ENCODE measurements around the gene TMEM214. TPM values are rescaled to one million over a fixed set of nuclear protein-coding genes. Genes with fewer than 3 reads are reported as not detected.

Gene TMEM214
- total and polyA plus RNA-seq, 2 experiments from 2014 or later = 74.9 to 75.7 TPM

DNA sequence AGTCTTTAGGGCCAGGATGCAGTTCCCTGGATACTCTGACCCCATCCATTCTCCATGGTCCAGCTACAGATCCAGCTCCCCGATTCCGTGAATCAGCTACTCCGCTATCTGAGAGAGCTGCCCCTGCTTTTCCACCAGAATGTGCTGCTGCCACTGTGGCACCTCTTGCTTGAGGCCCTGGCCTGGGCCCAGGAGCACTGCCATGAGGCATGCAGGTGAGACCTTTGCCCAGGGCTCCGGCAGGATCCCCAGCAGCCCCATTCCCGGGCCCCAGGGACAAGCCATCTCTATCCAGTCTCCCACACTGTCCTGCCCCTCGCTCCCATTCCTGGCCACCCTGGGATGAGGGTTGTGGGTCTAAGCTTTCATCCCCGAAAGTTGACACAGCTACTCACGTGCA, 7.5 kb downstream of the TMEM214 start:
- H3K79me2 ChIP-seq (ENCODE audit: insufficient read depth) = peaks cover 27% of the 10 kb centered on the region
- TF ChIP-seq EZH2phosphoT487 (IDR thresholded peaks at IDR 0.05; ENCODE audit: insufficient read depth, low read depth) = no peak
- TF ChIP-seq EZH2 (IDR thresholded peaks at IDR 0.05; ENCODE audit: insufficient read depth, poor library complexity, severe bottlenecking) = no peak
- H3K4me3 ChIP-seq = no peak overlapping the region
- no peaks in the 10 kb centered on the region for H3K27me3 ChIP-seq (replicated peaks; ENCODE audit: insufficient read depth)
- DNase-seq = no peak
- H3K4me2 ChIP-seq (ENCODE audit: unreplicated experiment) = no peak overlapping the region
- peaks cover 64% of the 10 kb centered on the region for H3K36me3 ChIP-seq (ENCODE audit: low read depth)
- no peak overlapping the region for H3K27ac ChIP-seq
- no peaks in the 10 kb centered on the region for H4K20me1 ChIP-seq (ENCODE audit: insufficient read depth)
- no peak overlapping the region for H2AFZ ChIP-seq
- H3K9me2 ChIP-seq (ENCODE audit: insufficient read depth) = no peaks in the 10 kb centered on the region
- peaks cover 33% of the 10 kb centered on the region for H3F3A ChIP-seq (ENCODE audit: insufficient read depth)
- H3K4me1 ChIP-seq (ENCODE audit: insufficient read depth) = no peaks in the 10 kb centered on the region
- H3K9me3 ChIP-seq (ENCODE audit: low read depth) = no peaks in the 10 kb centered on the region
- in situ Hi-C loops (cut with MboI) = no loop called here
- WGBS, 2 experiments (ENCODE audit: low coverage in 1 of 2, low lambda C conversion rate in 2 of 2, missing lambda C conversion rate in 2 of 2) = 88 to 90% methylated on average over 8 of the region's 8 CpGs
- no peak overlapping the region for H3K9ac ChIP-seq

DNA sequence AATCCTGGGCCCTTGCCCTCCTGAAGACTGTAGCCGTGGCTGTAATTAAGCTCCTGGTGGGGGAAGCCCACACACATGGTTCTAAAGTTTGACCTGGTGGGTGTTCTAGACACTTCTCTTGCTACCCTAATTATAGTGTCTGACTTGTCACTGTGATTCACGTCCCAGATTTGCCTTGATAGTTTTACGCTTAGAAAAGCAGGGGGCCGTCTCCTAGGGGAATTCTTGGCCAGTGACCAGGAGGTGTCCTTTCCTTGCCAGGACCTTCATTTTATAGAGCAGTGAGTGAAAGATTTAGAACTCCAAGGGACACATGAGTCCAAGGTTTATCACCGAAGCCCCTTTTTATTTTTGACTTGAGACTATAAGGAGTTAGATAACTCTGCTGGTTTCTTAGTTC, 9.0 kb downstream of the TMEM214 start:
- Histone ChIP-seq H4K20me1 (ENCODE audit: insufficient read depth) (no peaks in the 10 kb centered on the region), H3K4me1 (ENCODE audit: insufficient read depth) (no peaks in the 10 kb centered on the region), H3K9ac (no peak overlapping the region), H3K36me3 (ENCODE audit: low read depth) (peaks cover 49% of the 10 kb centered on the region), H2AFZ (no peak overlapping the region), H3K27ac (no peak overlapping the region), H3K4me3 (no peak overlapping the region), H3K9me3 (ENCODE audit: low read depth) (no peaks in the 10 kb centered on the region), H3K9me2 (ENCODE audit: insufficient read depth) (no peaks in the 10 kb centered on the region), H3K4me2 (ENCODE audit: unreplicated experiment) (no peak overlapping the region), H3F3A (ENCODE audit: insufficient read depth) (peaks cover 33% of the 10 kb centered on the region), H3K27me3 (replicated peaks; ENCODE audit: insufficient read depth) (no peaks in the 10 kb centered on the region), H3K79me2 (ENCODE audit: insufficient read depth) (peaks cover 14% of the 10 kb centered on the region)
- in situ Hi-C loops (cut with MboI) = no loop called here
- peak; percentile 10 for DNase-seq
- TF ChIP-seq EZH2 (IDR thresholded peaks at IDR 0.05; ENCODE audit: insufficient read depth, poor library complexity, severe bottlenecking) (no peak), EZH2phosphoT487 (IDR thresholded peaks at IDR 0.05; ENCODE audit: insufficient read depth, low read depth) (no peak)
- WGBS, 2 experiments (ENCODE audit: low coverage in 1 of 2, low lambda C conversion rate in 2 of 2, missing lambda C conversion rate in 2 of 2) = 47 to 51% methylated on average over 5 of the region's 5 CpGs

GRCh38 chr2:27042159-27042661, 9.4 kb downstream of the TMEM214 start:
- H3K4me3 ChIP-seq = no peak overlapping the region
- H3K9ac ChIP-seq = no peak overlapping the region
- no peaks in the 10 kb centered on the region for H3K27me3 ChIP-seq (replicated peaks; ENCODE audit: insufficient read depth)
- no peak overlapping the region for H3K27ac ChIP-seq
- no peak overlapping the region for H3K4me2 ChIP-seq (ENCODE audit: unreplicated experiment)
- H3F3A ChIP-seq (ENCODE audit: insufficient read depth) = peaks cover 33% of the 10 kb centered on the region
- no peaks in the 10 kb centered on the region for H3K9me2 ChIP-seq (ENCODE audit: insufficient read depth)
- 72 to 77% methylated on average over 10 of the region's 10 CpGs for WGBS, 2 experiments (ENCODE audit: low coverage in 1 of 2, low lambda C conversion rate in 2 of 2, missing lambda C conversion rate in 2 of 2)
- H3K36me3 ChIP-seq (ENCODE audit: low read depth) = peaks cover 44% of the 10 kb centered on the region
- TF ChIP-seq EZH2 (IDR thresholded peaks at IDR 0.05; ENCODE audit: insufficient read depth, poor library complexity, severe bottlenecking) = no peak
- no peak for TF ChIP-seq EZH2phosphoT487 (IDR thresholded peaks at IDR 0.05; ENCODE audit: insufficient read depth, low read depth)
- H3K79me2 ChIP-seq (ENCODE audit: insufficient read depth) = peaks cover 9% of the 10 kb centered on the region; the same call in 1 of the 2 replicates
- H4K20me1 ChIP-seq (ENCODE audit: insufficient read depth) = no peaks in the 10 kb centered on the region
- in situ Hi-C loops (cut with MboI) = no loop called here
- H2AFZ ChIP-seq = no peak overlapping the region
- H3K9me3 ChIP-seq (ENCODE audit: low read depth) = no peaks in the 10 kb centered on the region
- peak; percentile 22 for DNase-seq
- no peaks in the 10 kb centered on the region for H3K4me1 ChIP-seq (ENCODE audit: insufficient read depth)

GRCh38 chr2:27042985-27043634, 10.3 kb downstream of the TMEM214 start:
- DNase-seq = peak; percentile 46
- in situ Hi-C loops (cut with MboI) = no loop called here
- Histone ChIP-seq H3K27ac (no peak overlapping the region), H4K20me1 (ENCODE audit: insufficient read depth) (no peaks in the 10 kb centered on the region), H3F3A (ENCODE audit: insufficient read depth) (peaks cover 39% of the 10 kb centered on the region), H3K27me3 (replicated peaks; ENCODE audit: insufficient read depth) (no peaks in the 10 kb centered on the region), H3K36me3 (ENCODE audit: low read depth) (peaks cover 40% of the 10 kb centered on the region), H3K9ac (no peak overlapping the region), H3K9me3 (ENCODE audit: low read depth) (no peaks in the 10 kb centered on the region), H3K9me2 (ENCODE audit: insufficient read depth) (no peaks in the 10 kb centered on the region), H3K79me2 (ENCODE audit: insufficient read depth) (0 out of 2 replicates have a peak, but pooled peaks cover 1% of the 10 kb centered on the region), H3K4me3 (no peak overlapping the region), H3K4me1 (ENCODE audit: insufficient read depth) (no peaks in the 10 kb centered on the region), H3K4me2 (ENCODE audit: unreplicated experiment) (no peak overlapping the region), H2AFZ (no peak overlapping the region)
- TF ChIP-seq EZH2 (IDR thresholded peaks at IDR 0.05; ENCODE audit: insufficient read depth, poor library complexity, severe bottlenecking) (no peak), EZH2phosphoT487 (IDR thresholded peaks at IDR 0.05; ENCODE audit: insufficient read depth, low read depth) (no peak)
- 60 to 64% methylated on average over 7 of the region's 7 CpGs for WGBS, 2 experiments (ENCODE audit: low coverage in 1 of 2, low lambda C conversion rate in 2 of 2, missing lambda C conversion rate in 2 of 2)
